Activated naive CD4-positive, alpha-beta T cell (primary cell): ENCODE measurements around the gene RNF157.
"Not testable (repeated sequence)": the region's sequence is repeated elsewhere in the genome, so short reads cannot be mapped to it uniquely, and the experiment has no call there.

Experiments
- DNase-seq, 4 experiments: peaks; one replicate each; lab custom pipeline; 2025; lab: John Stamatoyannopoulos, UW

The RNF157 gene

GRCh38 chr17:76270770-76271668, 30.7 kb upstream of the RNF157 start:
- no peak for DNase-seq

- DNase-seq = no peak
Measured at GRCh38 chr17:76270127-76270592, 29.9 kb upstream of the RNF157 start.

GRCh38 chr17:76268991-76269981, 29.0 kb upstream of the RNF157 start:
- DNase-seq = no peak

GRCh38 chr17:76268015-76268749, 27.9 kb upstream of the RNF157 start:
- peak in 3 of 4 experiments; percentile 38 to 58 (median 38) for DNase-seq

GRCh38 chr17:76267581-76268001, 27.3 kb upstream of the RNF157 start:
- DNase-seq = not testable (repeated sequence)

- DNase-seq = no peak
Measured at GRCh38 chr17:76267051-76267576, 26.8 kb upstream of the RNF157 start.

DNA sequence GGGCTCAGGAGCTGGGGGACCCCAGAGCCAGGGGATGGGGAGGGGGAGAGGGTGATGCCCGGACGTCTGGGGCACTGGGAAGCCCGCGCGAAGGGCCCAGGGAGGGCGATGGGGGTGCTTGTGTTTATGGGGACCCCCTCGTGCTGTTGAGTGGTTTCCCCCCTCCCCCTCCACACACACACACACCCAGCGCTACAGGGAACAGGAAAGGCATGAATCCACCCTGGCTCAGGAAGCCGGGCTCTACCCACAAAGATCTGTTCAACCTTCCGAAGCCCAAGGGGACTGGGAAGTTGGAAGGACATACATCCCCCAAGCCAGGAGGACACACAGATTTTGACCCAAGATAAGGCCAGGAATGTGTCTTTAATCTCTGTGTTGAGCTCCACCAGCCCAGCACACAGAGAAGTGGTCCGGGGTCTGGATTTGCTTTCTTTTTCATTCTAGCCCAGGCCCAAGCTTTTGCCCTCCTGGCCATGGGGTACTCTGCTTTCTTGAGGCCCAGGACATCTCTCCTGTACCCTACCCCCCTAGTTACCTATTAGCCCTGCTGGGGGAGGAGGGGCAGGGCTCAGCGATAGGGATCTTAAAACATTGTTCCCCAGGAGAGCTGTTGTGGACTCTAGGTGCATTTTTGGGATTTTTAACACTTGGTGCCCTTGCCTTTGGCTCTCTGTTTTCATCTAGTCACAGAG, 26.1 kb upstream of the RNF157 start:
- DNase-seq = no peak

DNA sequence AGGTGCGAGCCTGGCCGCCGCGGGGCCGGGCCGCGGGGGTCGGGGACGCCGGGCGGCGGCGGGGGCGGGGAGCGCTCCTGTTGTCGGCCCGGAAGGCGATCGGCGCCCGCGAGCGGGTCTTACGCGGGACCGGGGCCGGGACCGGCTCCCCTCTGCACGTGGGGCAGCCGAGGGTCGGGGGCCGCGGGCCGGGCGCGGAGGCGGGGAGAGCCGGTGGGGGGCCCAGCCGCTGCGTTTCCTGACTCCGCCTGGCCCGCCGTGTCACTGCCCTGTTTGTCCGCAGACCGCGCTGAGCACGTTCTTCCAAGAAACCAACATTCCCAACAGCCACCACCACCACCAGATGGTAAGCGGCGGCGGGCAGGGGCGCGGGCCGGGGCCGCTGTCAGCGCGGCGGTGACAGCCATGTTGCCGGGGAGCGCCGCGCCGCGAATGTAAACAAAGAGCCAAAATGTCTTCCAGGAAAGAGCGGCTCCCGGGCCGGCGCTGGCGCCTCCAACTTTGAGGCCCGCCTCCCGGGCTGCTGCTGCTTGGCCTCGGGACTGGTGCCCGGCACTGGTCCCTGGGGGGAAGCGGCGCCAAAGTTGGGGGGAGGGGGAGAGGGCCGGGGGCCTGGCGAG, 25.4 kb upstream of the RNF157 start:
- peak in 2 of 4 experiments; percentile 42 to 62 for DNase-seq

- DNase-seq = peak; percentile 95 to 99 (median 97)
Measured at GRCh38 chr17:76264755-76265623, 24.7 kb upstream of the RNF157 start, which contains the start of gene UBALD2. UBALD2 (plus strand) TSS chr17:76265348; CDS start chr17:76265506, 158 bp downstream.

- no peak for DNase-seq
Measured at GRCh38 chr17:76264425-76264754, 24.1 kb upstream of the RNF157 start.

GRCh38 chr17:76263896-76264295, 23.6 kb upstream of the RNF157 start:
- no peak for DNase-seq

DNA sequence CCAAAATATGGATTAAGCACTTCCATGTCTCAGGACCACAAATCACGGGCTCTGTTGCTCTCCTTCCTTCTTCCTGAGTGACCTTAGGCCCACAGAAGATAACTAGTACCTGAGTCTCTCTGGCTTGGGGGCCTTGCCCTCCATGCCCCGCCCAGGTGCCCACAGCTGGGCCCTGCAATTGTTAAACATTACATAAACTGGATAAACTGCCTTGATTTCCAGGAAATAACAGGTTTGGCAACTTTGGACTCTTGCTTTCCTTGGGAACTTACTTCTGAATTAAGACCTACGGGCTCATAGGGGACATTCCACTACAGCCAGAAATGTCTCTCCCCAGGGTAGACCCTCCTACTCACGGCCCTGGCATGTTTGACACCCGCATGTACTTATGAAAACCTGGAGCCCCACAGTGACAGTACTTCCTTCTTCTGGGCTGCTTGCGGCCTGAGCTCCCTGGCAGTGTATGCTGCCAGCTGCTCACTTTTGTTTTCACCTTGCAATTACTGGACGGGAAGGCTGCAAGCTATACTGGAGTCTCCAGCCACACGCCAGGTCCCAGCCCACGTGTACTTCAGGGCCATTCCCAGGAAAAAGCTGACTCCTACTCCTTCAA, 22.5 kb upstream of the RNF157 start:
- no peak for DNase-seq

- DNase-seq = no peak
Measured at GRCh38 chr17:76261421-76262215, 21.3 kb upstream of the RNF157 start.

GRCh38 chr17:76260669-76261068, 20.4 kb upstream of the RNF157 start:
- DNase-seq = no peak

DNA sequence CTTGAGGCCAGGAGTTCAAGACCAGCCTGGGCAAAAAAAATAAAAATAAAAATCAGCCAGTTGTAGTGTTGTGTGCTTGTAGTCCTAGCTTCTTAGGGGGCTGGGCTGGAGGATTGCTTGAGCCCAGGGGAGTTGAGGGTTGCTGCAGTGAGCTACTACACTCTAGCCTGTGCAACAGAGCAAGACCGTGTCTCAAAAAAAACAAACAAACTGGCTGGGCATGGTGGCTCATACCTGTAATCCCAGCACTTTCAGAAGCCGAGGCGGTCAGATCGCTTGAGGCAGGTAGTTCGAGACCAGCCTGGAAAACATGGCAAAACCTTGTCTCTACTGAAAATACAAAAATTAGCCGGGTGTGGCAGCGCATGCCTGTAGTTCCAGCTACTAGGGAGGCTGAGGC, 19.9 kb upstream of the RNF157 start:
- DNase-seq = no peak

DNA sequence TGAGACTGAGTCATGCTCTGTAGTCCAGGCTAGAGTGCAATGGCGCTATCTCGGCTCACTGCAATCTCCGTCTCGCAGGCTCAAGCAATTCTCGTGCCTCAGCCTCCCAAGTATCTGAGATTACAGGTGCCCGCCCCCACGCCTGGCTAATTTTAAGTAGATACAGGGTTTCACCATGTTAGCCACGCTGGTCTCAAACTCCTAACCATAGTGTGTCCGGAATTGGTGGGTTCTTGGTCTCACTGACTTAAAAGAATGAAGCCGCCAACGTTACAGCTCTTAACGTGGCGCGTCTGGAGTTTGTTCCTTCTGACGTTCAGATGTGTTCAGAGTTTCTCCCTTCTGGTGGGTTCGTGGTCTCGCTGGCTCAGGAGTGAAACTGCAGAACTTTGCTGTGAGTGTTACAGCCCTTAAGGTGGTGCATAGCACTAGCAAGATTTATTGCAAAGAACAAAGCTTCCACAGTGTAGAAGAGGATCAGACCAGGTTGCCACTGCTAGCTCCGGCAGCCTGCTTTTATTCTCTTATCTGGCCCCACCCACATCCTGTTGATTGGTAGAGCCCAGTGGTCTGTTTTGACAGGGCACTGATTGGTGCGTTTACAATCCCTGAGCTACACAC, 16.2 kb upstream of the RNF157 start:
- not testable (repeated sequence) for DNase-seq

- no peak for DNase-seq
Measured at GRCh38 chr17:76255801-76256429, 15.6 kb upstream of the RNF157 start.
